Stimulated activated CD4-positive, alpha-beta T cell treated with anti-CD3 and anti-CD28 coated beads, TNF-alpha, amount 100 ng/mL, for 4 hours (primary cell): ENCODE results near the gene VAV1.
"Not testable (repeated sequence)": the region's sequence is repeated elsewhere in the genome, so short reads cannot be mapped to it uniquely, and the experiment has no call there.

Experiments used
- DNase-seq, 3 experiments: peaks; one replicate each; pipeline ENCODE4 v3.0.0-alpha.2; 2020; ENCODE audit warnings: low read depth in 3 of 3

Gene VAV1

GRCh38 chr19:6819323-6819722, 46.8 kb downstream of the VAV1 start:
- no peak for DNase-seq

GRCh38 chr19:6820237-6820636, 47.7 kb downstream of the VAV1 start:
- no peak for DNase-seq

GRCh38 chr19:6821639-6822310, 49.3 kb downstream of the VAV1 start:
- DNase-seq = no peak

- no peak for DNase-seq
Measured at GRCh38 chr19:6822311-6822670, 49.8 kb downstream of the VAV1 start.

GRCh38 chr19:6825076-6825774, 52.7 kb downstream of the VAV1 start:
- no peak for DNase-seq

GRCh38 chr19:6826281-6826920, 53.9 kb downstream of the VAV1 start:
- DNase-seq = no peak

GRCh38 chr19:6828306-6828697, 55.8 kb downstream of the VAV1 start:
- DNase-seq = no peak

GRCh38 chr19:6828698-6829633, 56.5 kb downstream of the VAV1 start:
- DNase-seq = no peak

GRCh38 chr19:6829829-6830228, 57.3 kb downstream of the VAV1 start:
- not testable (repeated sequence) for DNase-seq

GRCh38 chr19:6831084-6831483, 58.6 kb downstream of the VAV1 start:
- not testable (repeated sequence) for DNase-seq

- no peak for DNase-seq
Measured at GRCh38 chr19:6832412-6832811, 59.9 kb downstream of the VAV1 start.

GRCh38 chr19:6833166-6833790, 60.8 kb downstream of the VAV1 start:
- no peak for DNase-seq

- DNase-seq = no peak
Measured at GRCh38 chr19:6834433-6834832, 61.9 kb downstream of the VAV1 start.

GRCh38 chr19:6835501-6835900, 63.0 kb downstream of the VAV1 start:
- DNase-seq = no peak

- DNase-seq = no peak
Measured at GRCh38 chr19:6837525-6837924, 65.0 kb downstream of the VAV1 start.

- no peak for DNase-seq
Measured at GRCh38 chr19:6838062-6838655, 65.7 kb downstream of the VAV1 start.

- no peak for DNase-seq
Measured at GRCh38 chr19:6842871-6843607, 70.5 kb downstream of the VAV1 start.

- no peak for DNase-seq
Measured at GRCh38 chr19:6847828-6848200, 75.3 kb downstream of the VAV1 start.

GRCh38 chr19:6848986-6849385, 76.5 kb downstream of the VAV1 start:
- DNase-seq = no peak

- no peak for DNase-seq
Measured at GRCh38 chr19:6849876-6850275, 77.4 kb downstream of the VAV1 start.

GRCh38 chr19:6851359-6851758, 78.9 kb downstream of the VAV1 start:
- DNase-seq = no peak
